ENCODE measurements around the gene TFF3.

DNA sequence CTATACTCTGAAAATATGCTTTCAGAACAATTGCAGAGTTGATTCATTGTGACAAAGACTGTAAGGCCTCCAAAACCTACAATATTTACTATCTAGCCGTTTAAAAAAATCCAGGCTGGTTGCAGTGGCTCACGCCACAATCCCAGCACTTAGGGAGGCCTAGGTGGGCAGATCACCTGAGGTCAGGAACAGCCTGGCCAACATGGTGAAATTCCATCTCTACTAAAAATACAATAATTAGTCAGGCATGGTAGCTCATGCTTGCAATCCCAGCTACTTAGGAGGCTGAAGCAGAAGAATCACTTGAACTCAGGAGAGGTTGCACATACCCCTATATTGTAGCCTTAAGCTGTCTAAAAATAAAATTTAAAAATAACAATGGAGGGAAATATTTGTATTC, 40.8 kb upstream of the TFF3 start:
- TF ChIP-seq BHLHE40 (IDR thresholded peaks at IDR 0.05; ENCODE audit: borderline replicate concordance) = no peak
- no peak for TF ChIP-seq TARDBP (IDR thresholded peaks at IDR 0.05)
- TF ChIP-seq, protein P1, sequence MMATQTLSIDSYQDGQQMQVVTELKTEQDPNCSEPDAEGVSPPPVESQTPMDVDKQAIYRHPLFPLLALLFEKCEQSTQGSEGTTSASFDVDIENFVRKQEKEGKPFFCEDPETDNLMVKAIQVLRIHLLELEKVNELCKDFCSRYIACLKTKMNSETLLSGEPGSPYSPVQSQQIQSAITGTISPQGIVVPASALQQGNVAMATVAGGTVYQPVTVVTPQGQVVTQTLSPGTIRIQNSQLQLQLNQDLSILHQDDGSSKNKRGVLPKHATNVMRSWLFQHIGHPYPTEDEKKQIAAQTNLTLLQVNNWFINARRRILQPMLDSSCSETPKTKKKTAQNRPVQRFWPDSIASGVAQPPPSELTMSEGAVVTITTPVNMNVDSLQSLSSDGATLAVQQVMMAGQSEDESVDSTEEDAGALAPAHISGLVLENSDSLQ (IDR thresholded peaks at IDR 0.05) = no peak
- no peak for TF ChIP-seq SUZ12 (IDR thresholded peaks at IDR 0.05)
- TF ChIP-seq FOXM1 (IDR thresholded peaks at IDR 0.05; ENCODE audit: borderline replicate concordance) = no peak
- TF ChIP-seq CTBP1 (IDR thresholded peaks at IDR 0.05; ENCODE audit: borderline replicate concordance) = no peak

Data from HEK293T (cell line).